ENCODE data around the gene ANKRD28.

Gene ANKRD28

DNA sequence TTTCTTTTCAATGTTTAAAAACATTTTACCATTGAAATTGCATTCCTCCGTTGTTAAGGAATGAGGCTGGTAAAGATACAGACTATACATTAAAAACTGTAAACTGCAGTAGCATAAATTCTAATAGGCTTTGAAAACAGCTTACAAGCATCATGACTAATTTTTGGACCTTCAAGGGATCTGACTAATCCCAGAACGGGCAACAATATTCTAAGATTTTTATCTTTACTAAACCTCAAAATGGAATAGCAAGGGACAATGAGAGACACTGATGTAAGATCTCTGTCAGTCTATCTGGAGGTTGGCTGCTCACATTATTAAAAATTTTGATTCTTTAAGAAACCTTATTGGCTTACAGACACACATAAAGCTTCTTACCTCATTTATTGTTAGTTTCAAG, 121.5 kb downstream of the ANKRD28 start:
- in situ Hi-C loops (cut with MboI; ENCODE audit: low sequenced_read_pairs) = no loop called here

GRCh38 chr3:15673536-15673935, 124.2 kb downstream of the ANKRD28 start:
- in situ Hi-C loops (cut with MboI; ENCODE audit: low sequenced_read_pairs) = no loop called here

DNA sequence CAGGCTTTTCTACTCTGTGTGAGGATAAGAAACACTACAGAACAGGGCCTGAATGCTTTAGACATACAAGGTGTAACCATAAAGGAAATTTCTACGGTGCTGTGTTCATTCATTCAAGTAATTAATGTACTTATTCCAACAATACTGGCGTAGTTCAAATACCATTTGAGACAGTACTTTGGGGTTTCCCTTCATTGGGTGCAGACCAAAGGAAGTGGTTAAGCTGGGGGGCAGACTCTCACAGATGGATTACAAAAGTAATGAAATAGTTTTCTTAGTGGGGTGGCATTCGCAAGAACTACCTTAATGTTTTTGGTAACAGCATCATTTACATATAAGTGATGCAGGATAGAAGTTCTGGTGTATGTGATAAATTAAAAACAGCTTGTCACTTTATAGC, 130.3 kb downstream of the ANKRD28 start:
- in situ Hi-C loops (cut with MboI; ENCODE audit: low sequenced_read_pairs) = no loop called here

DNA sequence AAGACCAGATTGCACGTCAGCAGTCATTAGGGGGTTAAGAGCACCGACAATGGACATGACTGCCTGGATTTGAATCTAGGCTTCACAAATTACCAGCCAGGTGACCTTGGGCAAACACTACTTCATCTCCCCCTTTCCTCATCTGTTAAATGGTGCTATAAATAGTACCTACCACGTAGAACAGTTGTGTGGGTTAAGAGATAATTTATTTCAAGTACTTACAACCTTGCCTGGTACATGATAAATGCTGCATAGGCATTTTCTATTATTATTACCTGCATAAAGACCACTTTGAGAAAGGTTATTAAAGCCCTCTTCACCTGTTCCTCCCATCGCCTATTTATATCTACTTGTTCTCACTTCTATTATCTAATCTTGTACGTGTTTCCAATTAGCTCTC, 131.5 kb downstream of the ANKRD28 start:
- in situ Hi-C loops (cut with MboI; ENCODE audit: low sequenced_read_pairs) = no loop called here

DNA sequence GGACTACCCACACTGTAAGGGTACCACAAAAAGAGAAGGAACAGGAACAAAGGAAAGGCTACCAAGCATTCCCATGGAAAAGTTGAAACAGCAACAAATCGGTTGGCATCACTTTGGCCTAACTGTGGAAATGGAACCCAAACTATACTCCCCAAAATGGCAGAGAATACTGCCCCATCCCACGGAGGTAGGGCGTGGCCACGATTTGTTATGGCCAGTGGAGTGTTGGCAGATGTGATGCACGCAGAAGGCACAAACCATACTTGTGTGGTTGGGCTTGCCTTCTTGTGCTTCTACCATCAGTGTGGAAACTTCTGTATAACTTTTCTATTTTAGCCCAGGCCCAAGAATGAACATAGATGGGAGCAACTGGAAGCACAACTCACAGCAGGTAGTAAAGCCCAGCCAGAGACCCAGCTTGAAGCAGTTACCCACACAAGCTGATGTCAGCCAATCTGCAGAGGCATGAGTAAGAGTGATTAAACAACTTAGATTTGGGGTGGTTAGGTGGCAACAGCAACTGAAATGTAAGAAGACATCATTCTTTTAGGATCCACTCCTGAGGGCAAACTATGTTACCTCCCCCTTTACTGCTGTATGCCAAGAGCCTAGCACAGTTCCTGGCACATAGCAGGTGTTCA, 132.1 kb downstream of the ANKRD28 start:
- in situ Hi-C loops (cut with MboI; ENCODE audit: low sequenced_read_pairs) = no loop called here

- in situ Hi-C loops (cut with MboI; ENCODE audit: low sequenced_read_pairs) = no loop called here
Observed at GRCh38 chr3:15664144-15664543, 133.6 kb downstream of the ANKRD28 start.

GRCh38 chr3:15660055-15660935, 137.5 kb downstream of the ANKRD28 start:
- in situ Hi-C loops (cut with MboI; ENCODE audit: low sequenced_read_pairs) = no loop called here

- in situ Hi-C loops (cut with MboI; ENCODE audit: low sequenced_read_pairs) = no loop called here
Observed at GRCh38 chr3:15659254-15659975, 138.4 kb downstream of the ANKRD28 start.

GRCh38 chr3:15657016-15657415, 140.8 kb downstream of the ANKRD28 start:
- in situ Hi-C loops (cut with MboI; ENCODE audit: low sequenced_read_pairs) = no loop called here

DNA sequence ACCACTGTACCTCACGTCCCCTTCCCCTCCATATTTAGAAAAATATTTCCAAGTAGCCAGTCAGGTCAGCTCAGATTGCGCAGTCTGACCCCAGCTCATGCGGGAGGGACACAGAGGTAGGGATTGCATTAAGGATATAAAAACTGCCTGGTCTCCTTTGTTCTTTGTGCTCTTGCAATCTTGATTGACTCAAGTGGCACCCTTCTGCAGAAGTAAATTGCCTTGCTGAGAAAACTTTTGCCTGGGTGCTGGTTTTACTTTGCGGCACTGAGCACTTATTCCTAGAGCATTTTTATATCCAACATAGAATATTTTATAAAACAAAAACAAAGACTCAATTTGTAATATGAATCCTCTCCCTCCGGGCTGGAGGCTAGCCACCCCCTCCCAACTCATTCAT, 141.4 kb downstream of the ANKRD28 start:
- in situ Hi-C loops (cut with MboI; ENCODE audit: low sequenced_read_pairs) = no loop called here

DNA sequence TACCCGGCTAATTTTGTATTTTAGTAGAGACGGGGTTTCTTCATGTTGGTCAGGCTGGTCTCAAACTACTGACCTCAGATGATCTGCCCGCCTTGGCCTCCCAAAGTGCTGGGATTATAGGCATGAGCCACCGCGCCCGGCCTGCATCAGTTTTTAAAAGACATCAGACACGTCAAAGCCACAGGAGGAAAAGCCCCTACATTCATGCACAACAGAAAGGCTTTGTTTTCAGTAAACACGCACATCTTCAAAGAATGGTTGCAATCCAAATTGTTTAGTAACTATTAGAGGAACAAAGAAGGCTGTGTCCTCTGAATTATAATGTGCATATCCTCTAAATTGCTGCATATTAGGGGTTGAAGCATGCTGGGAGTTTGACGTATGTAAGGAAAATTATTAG, 142.9 kb downstream of the ANKRD28 start:
- in situ Hi-C loops (cut with MboI; ENCODE audit: low sequenced_read_pairs) = no loop called here

DNA sequence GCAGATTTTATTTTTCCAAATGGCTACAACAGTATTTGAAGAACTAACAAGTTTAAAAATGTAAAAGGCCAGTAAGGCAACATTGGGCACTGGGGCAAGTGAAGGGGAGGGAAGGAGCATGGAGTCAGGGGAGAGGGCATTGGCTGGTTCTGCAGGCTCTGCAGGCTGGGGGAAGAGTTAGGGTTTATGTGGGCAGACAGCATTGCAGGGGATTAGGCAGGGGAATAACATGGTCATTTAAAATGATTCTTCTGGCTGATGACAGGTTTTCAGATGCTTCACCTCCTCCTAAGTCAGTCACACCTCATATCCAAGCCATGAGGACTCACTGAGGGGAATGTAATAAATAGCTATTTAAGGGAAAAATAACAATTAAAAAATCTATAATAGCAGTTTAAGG, 143.7 kb downstream of the ANKRD28 start:
- in situ Hi-C loops (cut with MboI; ENCODE audit: low sequenced_read_pairs) = no loop called here

- in situ Hi-C loops (cut with MboI; ENCODE audit: low sequenced_read_pairs) = no loop called here
Observed at GRCh38 chr3:15653321-15653720, 144.5 kb downstream of the ANKRD28 start.

DNA sequence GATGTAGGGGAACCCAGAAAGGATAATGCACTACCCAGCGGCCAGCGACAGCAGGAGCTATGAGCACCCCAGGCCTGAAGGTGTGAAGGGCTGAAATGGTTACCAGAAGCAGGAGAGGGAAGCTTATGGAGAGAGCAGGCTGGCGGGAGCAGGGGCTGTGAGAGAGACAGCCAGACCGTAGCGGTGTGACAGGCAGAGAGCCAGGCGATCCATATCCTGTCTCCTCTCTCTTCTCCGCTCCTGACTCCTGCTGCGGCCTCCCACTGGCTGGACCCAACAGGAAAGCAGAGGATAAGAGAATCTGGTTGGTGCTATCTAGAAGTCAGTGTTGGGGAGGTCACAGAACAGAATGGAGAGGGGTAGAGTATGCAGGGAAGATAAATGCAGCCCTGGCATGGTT, 146.4 kb downstream of the ANKRD28 start:
- in situ Hi-C loops (cut with MboI; ENCODE audit: low sequenced_read_pairs) = no loop called here

DNA sequence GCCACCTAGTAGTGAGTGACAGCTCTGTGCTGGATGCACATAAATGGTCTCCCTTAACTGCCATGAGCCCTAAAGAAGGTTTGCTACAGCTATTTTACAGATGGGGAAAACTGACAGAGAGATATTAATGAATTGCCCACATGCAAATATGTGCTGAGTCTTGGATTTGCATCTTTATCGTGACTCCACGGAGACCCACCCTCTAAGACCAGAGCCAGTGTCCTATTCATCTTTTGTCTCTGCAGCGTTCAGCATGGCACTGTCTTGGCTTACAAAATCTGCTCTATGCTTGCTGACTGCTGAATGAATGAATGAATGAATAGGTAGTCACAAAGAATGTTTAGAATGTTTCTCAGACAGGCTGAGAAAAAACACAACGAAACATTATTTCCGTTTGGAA, 147.9 kb downstream of the ANKRD28 start:
- in situ Hi-C loops (cut with MboI; ENCODE audit: low sequenced_read_pairs) = no loop called here

DNA sequence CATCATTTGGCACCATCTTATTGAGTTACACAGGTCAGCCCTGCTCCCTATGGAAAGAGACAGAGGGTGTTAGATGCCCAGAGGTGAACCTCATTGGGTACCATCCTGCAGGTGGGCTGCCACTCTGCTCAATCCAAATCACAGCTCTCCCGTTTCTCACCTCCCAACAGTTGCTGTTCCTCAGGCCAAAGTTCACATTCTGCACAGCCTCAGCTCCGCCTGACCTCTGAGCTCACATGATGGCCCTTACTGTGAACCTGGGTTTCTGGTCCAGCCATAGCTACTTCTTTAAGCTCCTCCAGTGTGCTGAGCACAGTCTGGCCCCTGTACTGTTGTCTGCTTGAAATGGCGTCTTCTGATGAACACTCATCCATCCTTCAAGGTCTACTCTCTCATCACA, 148.4 kb downstream of the ANKRD28 start:
- in situ Hi-C loops (cut with MboI; ENCODE audit: low sequenced_read_pairs) = no loop called here

GRCh38 chr3:15647611-15648167, 150.1 kb downstream of the ANKRD28 start:
- in situ Hi-C loops (cut with MboI; ENCODE audit: low sequenced_read_pairs) = no loop called here

GRCh38 chr3:15646851-15647511, 150.8 kb downstream of the ANKRD28 start:
- in situ Hi-C loops (cut with MboI; ENCODE audit: low sequenced_read_pairs) = no loop called here

GRCh38 chr3:15645740-15646501, 151.9 kb downstream of the ANKRD28 start:
- in situ Hi-C loops (cut with MboI; ENCODE audit: low sequenced_read_pairs) = no loop called here

- in situ Hi-C loops (cut with MboI; ENCODE audit: low sequenced_read_pairs) = no loop called here
Observed at GRCh38 chr3:15645246-15645645, 152.5 kb downstream of the ANKRD28 start.

All from HL-60/S4 treated with phorbol 12-myristate 13-acetate at 8.2 ng/mL for 4 days and 3 days (cell line).